HG03039 (cell line): Measurements from ENCODE around the gene NIPBL.
"Not testable (repeated sequence)": the region's sequence is repeated elsewhere in the genome, so short reads cannot be mapped to it uniquely, and the experiment has no call there.

Source experiments
- ATAC-seq: cut with Tn5 transposase; IDR thresholded peaks from one replicate; pipeline ENCODE4 v1.9.1; 2021; ENCODE audit warnings: mild to moderate bottlenecking, moderate library complexity; ENCODE audit not compliant: unreplicated experiment

NIPBL gene

GRCh38 chr5:36945687-36946086 lies 69.1 kb downstream of the NIPBL start:
- ATAC-seq = no peak

- no peak for ATAC-seq
These were observed 69.5 kb downstream of the NIPBL start for GRCh38 chr5:36946101-36946500.

- no peak for ATAC-seq
These were observed 71.5 kb downstream of the NIPBL start for GRCh38 chr5:36948041-36948440.

- no peak for ATAC-seq
These were observed 72.1 kb downstream of the NIPBL start for GRCh38 chr5:36948650-36949049.

GRCh38 chr5:36949593-36949992 lies 73.0 kb downstream of the NIPBL start:
- ATAC-seq = no peak

- ATAC-seq = no peak
These were observed 74.3 kb downstream of the NIPBL start for GRCh38 chr5:36950586-36951457.

- ATAC-seq = no peak
These were observed 76.5 kb downstream of the NIPBL start for GRCh38 chr5:36953043-36953442.

GRCh38 chr5:36957953-36958537 lies 81.5 kb downstream of the NIPBL start:
- no peak for ATAC-seq

GRCh38 chr5:36958612-36959011 lies 82.0 kb downstream of the NIPBL start:
- ATAC-seq = no peak

- ATAC-seq = no peak
These were observed 88.6 kb downstream of the NIPBL start for GRCh38 chr5:36965179-36965578.

- ATAC-seq = no peak
These were observed 93.3 kb downstream of the NIPBL start for GRCh38 chr5:36969700-36970395.

GRCh38 chr5:36978196-36978595 lies 101.6 kb downstream of the NIPBL start:
- ATAC-seq = no peak

- ATAC-seq = no peak
These were observed 105.6 kb downstream of the NIPBL start for GRCh38 chr5:36982146-36982545.

- ATAC-seq = no peak
These were observed 108.8 kb downstream of the NIPBL start for GRCh38 chr5:36985387-36985786.

GRCh38 chr5:36988396-36988795 lies 111.8 kb downstream of the NIPBL start:
- no peak for ATAC-seq

- ATAC-seq = no peak
These were observed 122.0 kb downstream of the NIPBL start for GRCh38 chr5:36998578-36998977.

GRCh38 chr5:37002176-37002751 lies 125.7 kb downstream of the NIPBL start:
- no peak for ATAC-seq

- no peak for ATAC-seq
These were observed 128.7 kb downstream of the NIPBL start for GRCh38 chr5:37005252-37005651.

- no peak for ATAC-seq
These were observed 129.5 kb downstream of the NIPBL start for GRCh38 chr5:37005946-37006540.

GRCh38 chr5:37013181-37013580 lies 136.6 kb downstream of the NIPBL start:
- ATAC-seq = not testable (repeated sequence)

GRCh38 chr5:37014321-37014720 lies 137.8 kb downstream of the NIPBL start:
- ATAC-seq = no peak
